LNCaP clone FGC (cell line): ENCODE results near the gene RUVBL1.

Experiments
- DNase-seq: peaks from one replicate; pipeline ENCODE4 v3.0.0-alpha.2; 2011; ENCODE audit warnings: low read depth
- H3K4me3 ChIP-seq: 2 replicates; pipeline ENCODE4 v1.5.1; 2011; ENCODE audit warnings: mild to moderate bottlenecking, low read depth, low read length, control low read depth
- CTCF ChIP-seq: IDR thresholded peaks from 2 replicates; pipeline ENCODE4 v1.5.1; 2012; ENCODE audit warnings: mild to moderate bottlenecking; ENCODE audit not compliant: control insufficient read depth, insufficient read depth; ENCODE audit errors: extremely low read depth

RUVBL1 gene

GRCh38 chr3:128063865-128064264 is 59.7 kb downstream of the RUVBL1 start:
- DNase-seq, result no peak
- TF ChIP-seq CTCF, result no peak
- no peak overlapping the region for H3K4me3 ChIP-seq

DNA sequence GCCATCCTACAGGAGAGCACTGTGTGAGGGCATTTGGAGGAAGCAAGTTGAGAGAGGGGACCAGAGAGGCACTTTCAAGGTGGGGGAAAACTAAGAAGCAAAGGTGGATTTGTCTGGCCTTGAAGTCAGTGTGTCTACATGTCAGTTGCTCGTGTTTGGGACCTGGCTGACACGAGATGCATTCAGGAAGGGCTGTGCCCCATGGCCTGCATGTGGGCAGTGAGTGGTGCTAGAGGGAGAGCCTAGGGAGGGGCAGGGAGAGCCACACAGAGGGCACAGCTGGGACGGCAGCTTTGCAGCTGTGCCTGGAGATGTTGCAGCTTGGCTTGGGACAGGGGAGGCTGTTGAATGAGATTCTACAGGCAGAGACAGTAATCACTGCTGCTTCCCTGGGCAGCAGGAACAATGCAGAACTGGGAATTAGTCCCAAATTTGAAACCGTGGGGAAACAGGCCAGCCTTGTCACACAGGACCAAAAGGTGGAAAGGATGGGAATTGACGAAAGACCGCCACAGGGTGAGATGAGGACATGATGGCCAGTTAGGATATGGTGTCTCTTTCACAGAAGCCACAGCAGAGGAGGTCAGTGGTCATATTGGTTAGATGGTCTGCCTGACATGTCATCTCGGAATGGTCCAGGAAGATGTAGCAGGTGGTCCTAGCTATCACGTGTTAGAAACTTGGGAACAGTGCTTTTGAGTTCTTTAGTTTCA is 61.4 kb downstream of the RUVBL1 start:
- no peak overlapping the region for H3K4me3 ChIP-seq
- TF ChIP-seq CTCF, result no peak
- no peak for DNase-seq

GRCh38 chr3:128060473-128061381 is 62.9 kb downstream of the RUVBL1 start:
- no peak overlapping the region for H3K4me3 ChIP-seq
- no peak for DNase-seq

DNA sequence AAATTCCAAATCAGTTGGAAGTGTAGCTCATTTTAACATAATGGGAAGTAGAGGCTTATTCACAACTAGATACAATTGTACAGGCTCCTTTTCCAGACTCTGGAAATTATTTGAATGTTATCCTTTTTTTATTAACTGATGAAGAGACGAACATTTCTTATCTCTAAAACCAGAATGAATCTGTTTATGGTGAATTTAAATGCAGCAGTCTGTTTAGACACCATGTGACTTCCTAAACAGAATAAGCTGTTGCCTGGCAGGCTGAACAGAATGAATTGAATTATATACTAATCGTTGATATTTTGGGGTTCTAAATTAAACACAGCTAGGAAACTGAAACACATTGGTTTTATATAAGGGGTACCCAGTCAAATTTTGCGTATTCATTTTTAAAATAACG is 67.4 kb downstream of the RUVBL1 start:
- DNase-seq, result no peak
- H3K4me3 ChIP-seq, result no peak overlapping the region
- no peak for TF ChIP-seq CTCF

More at GRCh38 chr3:128060473-128061381, 62.9 kb downstream of the RUVBL1 start:
- no peak for TF ChIP-seq CTCF

- H3K4me3 ChIP-seq, result peak overlapping the region; percentile 68
- no peak for DNase-seq
- TF ChIP-seq CTCF, result no peak
Measured at GRCh38 chr3:128054367-128054766, 69.2 kb downstream of the RUVBL1 start.

GRCh38 chr3:128053614-128054013 is 70.0 kb downstream of the RUVBL1 start:
- peak overlapping the region; percentile 68 for H3K4me3 ChIP-seq
- DNase-seq, result no peak
- no peak for TF ChIP-seq CTCF
